Posterior cingulate gyrus (tissue), 11 donors: Measurements from ENCODE around the gene AMACR.
"Not testable (repeated sequence)": the region's sequence is repeated elsewhere in the genome, so short reads cannot be mapped to it uniquely, and the experiment has no call there.

Experiments
- DNase-seq, 10 donors: peaks; one replicate each; pipeline versions ENCODE4 v3.0.0 to v3.0.0-alpha.2; 2020 to 2021; ENCODE audit warnings: mixed read lengths in 3 of 10
- intact Hi-C: fragments of 100-400 bp; cut with DNase I; formaldehyde crosslinking; loops from one replicate; pipeline ENCODE4 v1.15.1; 2023

AMACR gene

DNA sequence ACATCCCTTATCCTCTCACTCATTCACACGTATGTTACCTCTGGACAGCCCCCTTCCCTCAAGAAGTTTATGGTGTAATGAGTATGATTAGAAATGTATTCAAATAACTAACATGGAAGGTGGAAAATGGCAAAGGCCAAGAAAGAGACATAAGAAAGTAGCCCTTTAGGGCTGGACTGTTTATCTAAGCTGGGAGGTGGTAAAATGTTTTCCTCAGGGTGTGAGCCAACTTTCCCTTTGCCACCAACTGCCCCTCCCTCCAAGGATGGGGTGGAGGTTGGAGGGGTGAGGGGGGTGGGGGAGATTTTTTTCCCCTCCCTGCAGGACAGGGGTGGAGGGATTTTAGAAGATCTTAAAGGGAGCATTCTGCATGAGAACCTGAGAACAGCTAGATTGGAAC is 31.5 kb downstream of the AMACR start:
- intact Hi-C loops: no loop called here
- DNase-seq: no peak

GRCh38 chr5:33975852-33976251 is 32.0 kb downstream of the AMACR start:
- intact Hi-C loops: no loop called here
- DNase-seq: no peak

DNA sequence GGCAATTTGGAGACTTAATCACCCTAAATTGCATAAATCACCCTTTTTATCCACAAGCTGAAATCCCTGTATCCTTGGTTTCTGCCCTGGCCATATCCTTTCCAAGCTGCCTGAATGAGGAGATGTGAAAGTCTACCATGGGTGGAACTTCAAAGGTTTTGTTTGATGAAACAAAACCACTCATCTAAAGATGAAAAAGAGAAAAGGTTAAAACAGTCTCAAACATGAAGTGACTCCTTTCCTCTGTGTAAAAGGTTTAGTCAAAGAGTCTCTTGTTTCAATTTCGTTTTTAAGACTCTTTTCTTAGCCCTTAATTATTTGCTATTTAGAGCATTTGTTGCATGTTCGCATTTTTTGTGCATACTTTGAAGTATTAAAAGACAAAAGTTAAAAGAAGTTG is 34.6 kb downstream of the AMACR start:
- no peak for DNase-seq
- intact Hi-C loops: no loop called here

GRCh38 chr5:33969572-33970452 is 38.0 kb downstream of the AMACR start:
- intact Hi-C loops: no loop called here
- DNase-seq: peak in 1 of 10 donors; percentile 18

DNA sequence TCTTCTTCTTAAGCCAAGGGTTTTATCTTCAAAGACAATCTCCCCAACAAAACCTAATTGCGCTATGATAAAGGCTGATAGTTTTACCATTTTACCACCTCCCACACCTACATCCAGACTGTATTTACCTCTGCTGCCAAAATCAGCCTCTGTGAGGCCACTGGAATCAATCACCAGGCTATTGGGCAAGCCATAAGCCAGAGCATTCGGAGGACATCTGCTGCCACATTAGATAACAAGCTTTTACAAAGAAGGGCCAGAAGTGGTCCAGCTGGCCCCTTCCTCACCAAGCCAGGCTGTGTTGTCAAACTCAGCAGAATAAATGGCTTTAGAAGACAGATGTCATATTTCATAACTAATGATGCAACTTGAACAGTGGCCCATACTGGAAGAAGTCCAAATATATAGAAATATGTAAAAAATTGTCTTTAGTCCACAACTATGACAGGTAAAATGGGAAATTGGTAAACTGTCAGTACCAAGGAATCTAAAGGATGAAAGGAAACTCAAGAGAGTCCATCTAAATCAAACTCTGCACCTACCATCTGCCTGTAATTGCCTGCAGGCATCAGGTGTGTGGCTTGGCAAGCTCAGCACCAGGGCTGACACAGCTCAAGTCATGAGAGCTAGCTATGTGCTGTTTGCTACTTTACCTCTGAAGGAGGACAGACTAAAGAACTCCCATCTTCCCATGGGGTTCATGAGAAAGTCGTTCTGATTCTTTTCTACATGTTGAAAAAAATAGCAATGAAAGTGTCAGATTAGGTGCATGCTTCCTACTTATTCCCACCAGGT is 39.4 kb downstream of the AMACR start:
- intact Hi-C loops: no loop called here
- no peak for DNase-seq

GRCh38 chr5:33966805-33967204 is 41.0 kb downstream of the AMACR start:
- DNase-seq: no peak
- intact Hi-C loops: no loop called here

- intact Hi-C loops: no loop called here
- DNase-seq: no peak
Observed at GRCh38 chr5:33964132-33964700, 43.6 kb downstream of the AMACR start.

- DNase-seq: no peak
- intact Hi-C loops: no loop called here
Observed at GRCh38 chr5:33958176-33958575, 49.7 kb downstream of the AMACR start.

GRCh38 chr5:33957577-33958150 is 50.2 kb downstream of the AMACR start:
- DNase-seq: no peak
- intact Hi-C loops: no loop called here

DNA sequence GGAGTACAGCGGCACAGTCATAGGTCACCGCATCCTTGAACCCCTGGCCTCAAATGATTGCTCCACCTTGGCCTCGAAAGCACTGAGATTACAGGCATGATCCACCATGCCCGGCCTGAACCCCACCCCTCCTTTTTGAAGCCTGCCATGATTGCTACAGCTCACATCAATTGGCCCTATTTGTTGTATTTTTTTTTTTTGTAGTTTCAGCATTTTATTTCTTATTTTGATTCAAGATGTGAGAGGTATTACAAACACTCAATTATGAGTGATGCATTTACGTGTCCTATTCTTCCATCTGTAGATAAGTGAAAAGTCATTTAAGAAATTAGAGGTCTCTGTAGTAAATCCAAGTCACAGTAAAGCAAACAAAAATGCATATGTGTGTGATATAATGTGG is 55.7 kb downstream of the AMACR start:
- DNase-seq: not testable (repeated sequence)

DNA sequence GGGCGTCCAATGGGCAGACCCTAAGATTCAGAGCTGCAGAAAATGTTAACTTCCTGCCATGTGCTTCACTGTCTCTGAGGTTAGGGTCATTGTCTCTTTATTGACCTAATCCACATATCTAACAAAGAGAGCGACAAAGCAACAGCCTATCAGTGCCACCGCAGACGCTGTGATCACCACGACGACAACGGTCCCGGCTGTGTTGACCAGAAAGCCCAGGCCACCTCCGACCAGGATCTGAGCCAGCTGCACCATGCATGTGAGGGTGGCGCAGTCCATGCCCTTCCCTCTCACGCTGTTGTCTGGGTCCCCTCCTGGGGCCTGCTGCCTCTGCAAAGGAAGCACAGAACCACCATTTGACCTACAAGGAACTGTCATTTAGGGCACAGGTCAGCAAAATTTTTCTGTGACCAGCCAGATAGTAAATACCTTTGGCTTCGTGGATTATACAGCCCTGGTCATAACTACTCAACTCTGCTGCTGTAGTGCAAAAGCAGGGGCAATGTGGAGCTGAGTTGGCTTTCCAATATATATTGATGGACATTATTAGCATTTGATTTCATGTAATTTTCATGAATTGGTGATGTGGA is 63.2 kb downstream of the AMACR start:
- peak in 1 of 10 donors; percentile 79 for DNase-seq

More for the DNA sequence above, 55.7 kb downstream of the AMACR start:
- intact Hi-C loops: not testable (repeated sequence)

GRCh38 chr5:33941090-33941489 is 66.8 kb downstream of the AMACR start:
- DNase-seq: no peak
- intact Hi-C loops: no loop called here

More for the DNA sequence above, 63.2 kb downstream of the AMACR start:
- intact Hi-C loops: no loop called here

- DNase-seq: peak in 1 of 10 donors; percentile 75
- intact Hi-C loops: no loop called here
Observed at GRCh38 chr5:33939556-33940262, 68.1 kb downstream of the AMACR start.

DNA sequence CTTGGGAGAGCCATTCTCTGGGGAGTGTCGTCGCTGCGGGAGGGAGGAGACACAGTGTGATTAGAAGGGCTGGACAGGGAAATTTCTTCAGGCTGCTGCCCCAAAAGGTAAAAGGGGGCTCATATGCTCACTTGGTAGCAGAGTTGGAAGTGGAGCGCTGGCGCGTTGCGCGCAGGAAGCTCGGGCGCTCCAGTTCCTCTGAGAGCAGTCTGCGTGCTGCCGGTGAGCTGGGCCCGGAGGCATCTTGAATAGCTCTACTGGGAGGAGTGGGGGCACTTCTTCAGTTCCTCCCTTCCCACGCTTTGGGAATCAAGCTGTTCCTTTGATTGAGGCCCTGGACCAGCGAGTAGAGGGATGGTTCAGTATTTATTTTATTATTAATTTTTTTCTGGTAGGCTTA is 69.0 kb downstream of the AMACR start:
- DNase-seq: peak in 3 of 10 donors; percentile 67 to 86 (median 72)
- intact Hi-C loops: no loop called here

GRCh38 chr5:33938507-33938796 is 69.4 kb downstream of the AMACR start:
- intact Hi-C loops: no loop called here
- peak in 1 of 10 donors; percentile 75 for DNase-seq

DNA sequence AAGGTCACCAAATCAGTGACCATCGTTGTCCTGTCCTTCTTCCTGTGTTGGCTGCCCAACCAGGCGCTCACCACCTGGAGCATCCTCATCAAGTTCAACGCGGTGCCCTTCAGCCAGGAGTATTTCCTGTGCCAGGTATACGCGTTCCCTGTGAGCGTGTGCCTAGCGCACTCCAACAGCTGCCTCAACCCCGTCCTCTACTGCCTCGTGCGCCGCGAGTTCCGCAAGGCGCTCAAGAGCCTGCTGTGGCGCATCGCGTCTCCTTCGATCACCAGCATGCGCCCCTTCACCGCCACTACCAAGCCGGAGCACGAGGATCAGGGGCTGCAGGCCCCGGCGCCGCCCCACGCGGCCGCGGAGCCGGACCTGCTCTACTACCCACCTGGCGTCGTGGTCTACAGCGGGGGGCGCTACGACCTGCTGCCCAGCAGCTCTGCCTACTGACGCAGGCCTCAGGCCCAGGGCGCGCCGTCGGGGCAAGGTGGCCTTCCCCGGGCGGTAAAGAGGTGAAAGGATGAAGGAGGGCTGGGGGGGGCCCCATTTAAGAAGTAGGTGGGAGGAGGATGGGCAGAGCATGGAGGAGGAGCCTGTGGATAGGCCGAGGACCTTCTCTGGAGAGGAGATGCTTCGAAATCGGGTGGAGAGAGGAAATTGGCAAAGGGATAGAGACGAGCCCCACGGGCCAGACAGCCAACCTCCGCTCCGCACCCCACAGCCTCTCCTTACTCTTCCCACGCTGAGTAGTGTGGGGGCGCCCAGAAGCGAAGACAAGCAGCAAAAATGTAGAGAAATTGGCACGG is 69.9 kb downstream of the AMACR start:
- peak in 1 of 10 donors; percentile 79 for DNase-seq
- intact Hi-C loops: no loop called here

DNA sequence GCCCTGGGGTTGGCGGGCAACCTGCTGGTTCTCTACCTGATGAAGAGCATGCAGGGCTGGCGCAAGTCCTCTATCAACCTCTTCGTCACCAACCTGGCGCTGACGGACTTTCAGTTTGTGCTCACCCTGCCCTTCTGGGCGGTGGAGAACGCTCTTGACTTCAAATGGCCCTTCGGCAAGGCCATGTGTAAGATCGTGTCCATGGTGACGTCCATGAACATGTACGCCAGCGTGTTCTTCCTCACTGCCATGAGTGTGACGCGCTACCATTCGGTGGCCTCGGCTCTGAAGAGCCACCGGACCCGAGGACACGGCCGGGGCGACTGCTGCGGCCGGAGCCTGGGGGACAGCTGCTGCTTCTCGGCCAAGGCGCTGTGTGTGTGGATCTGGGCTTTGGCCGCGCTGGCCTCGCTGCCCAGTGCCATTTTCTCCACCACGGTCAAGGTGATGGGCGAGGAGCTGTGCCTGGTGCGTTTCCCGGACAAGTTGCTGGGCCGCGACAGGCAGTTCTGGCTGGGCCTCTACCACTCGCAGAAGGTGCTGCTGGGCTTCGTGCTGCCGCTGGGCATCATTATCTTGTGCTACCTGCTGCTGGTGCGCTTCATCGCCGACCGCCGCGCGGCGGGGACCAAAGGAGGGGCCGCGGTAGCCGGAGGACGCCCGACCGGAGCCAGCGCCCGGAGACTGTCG is 70.7 kb downstream of the AMACR start:
- DNase-seq: peak in 1 of 10 donors; percentile 80
- intact Hi-C loops: no loop called here

DNA sequence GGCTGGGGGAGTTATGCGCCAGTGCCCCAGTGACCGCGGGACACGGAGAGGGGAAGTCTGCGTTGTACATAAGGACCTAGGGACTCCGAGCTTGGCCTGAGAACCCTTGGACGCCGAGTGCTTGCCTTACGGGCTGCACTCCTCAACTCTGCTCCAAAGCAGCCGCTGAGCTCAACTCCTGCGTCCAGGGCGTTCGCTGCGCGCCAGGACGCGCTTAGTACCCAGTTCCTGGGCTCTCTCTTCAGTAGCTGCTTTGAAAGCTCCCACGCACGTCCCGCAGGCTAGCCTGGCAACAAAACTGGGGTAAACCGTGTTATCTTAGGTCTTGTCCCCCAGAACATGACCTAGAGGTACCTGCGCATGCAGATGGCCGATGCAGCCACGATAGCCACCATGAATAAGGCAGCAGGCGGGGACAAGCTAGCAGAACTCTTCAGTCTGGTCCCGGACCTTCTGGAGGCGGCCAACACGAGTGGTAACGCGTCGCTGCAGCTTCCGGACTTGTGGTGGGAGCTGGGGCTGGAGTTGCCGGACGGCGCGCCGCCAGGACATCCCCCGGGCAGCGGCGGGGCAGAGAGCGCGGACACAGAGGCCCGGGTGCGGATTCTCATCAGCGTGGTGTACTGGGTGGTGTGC is 71.4 kb downstream of the AMACR start, which contains the start of gene RXFP3:
RXFP3 (plus strand) TSS at position 6 of the 636 bp plus-strand sequence; CDS start at position 361, 355 bp downstream.
- peak in 3 of 10 donors; percentile 71 to 84 (median 72) for DNase-seq
- intact Hi-C loops: no loop called here
